ENCODE data around the gene ADAT3.
A peak's percentile ranks its signal among the peaks of the same experiment; 100 is the strongest.

Gene ADAT3

GRCh38 chr19:1917146-1917545, 11.9 kb downstream of the ADAT3 start:
- DNase-seq = no peak

- no peak for DNase-seq
Measured at GRCh38 chr19:1917926-1918325, 12.7 kb downstream of the ADAT3 start.

GRCh38 chr19:1918975-1919374, 13.8 kb downstream of the ADAT3 start:
- no peak for DNase-seq

- no peak for DNase-seq
Measured at GRCh38 chr19:1920644-1921043, 15.4 kb downstream of the ADAT3 start.

GRCh38 chr19:1921326-1921725, 16.1 kb downstream of the ADAT3 start:
- DNase-seq = no peak

GRCh38 chr19:1921825-1922224, 16.6 kb downstream of the ADAT3 start:
- no peak for DNase-seq

- no peak for DNase-seq
Measured at GRCh38 chr19:1922803-1923202, 17.6 kb downstream of the ADAT3 start.

- DNase-seq = peak; percentile 50 to 53
Measured at GRCh38 chr19:1923319-1923718, 18.1 kb downstream of the ADAT3 start.

GRCh38 chr19:1924320-1924961, 19.2 kb downstream of the ADAT3 start:
- no peak for DNase-seq

- DNase-seq = no peak
Measured at GRCh38 chr19:1925544-1925943, 20.3 kb downstream of the ADAT3 start.

- peak; percentile 82 to 83 for DNase-seq
Measured at GRCh38 chr19:1929021-1929742, 24.0 kb downstream of the ADAT3 start.

GRCh38 chr19:1931445-1931844, 26.2 kb downstream of the ADAT3 start:
- DNase-seq = no peak

- DNase-seq = no peak
Measured at GRCh38 chr19:1932395-1932794, 27.2 kb downstream of the ADAT3 start.

GRCh38 chr19:1933244-1933643, 28.0 kb downstream of the ADAT3 start:
- peak in 1 of 2 donors; percentile 46 for DNase-seq

GRCh38 chr19:1933942-1934341, 28.7 kb downstream of the ADAT3 start:
- no peak for DNase-seq

GRCh38 chr19:1935484-1936208, 30.4 kb downstream of the ADAT3 start:
- peak; percentile 29 to 56 for DNase-seq

GRCh38 chr19:1936430-1936829, 31.2 kb downstream of the ADAT3 start:
- DNase-seq = no peak

GRCh38 chr19:1936916-1937610, 31.9 kb downstream of the ADAT3 start:
- no peak for DNase-seq

GRCh38 chr19:1938071-1938470, 32.9 kb downstream of the ADAT3 start:
- no peak for DNase-seq

- no peak for DNase-seq
Measured at GRCh38 chr19:1941146-1942077, 36.2 kb downstream of the ADAT3 start, which contains the start of gene CSNK1G2. TSS of gene CSNK1G2 (plus strand) at chr19:1941172. CDS start at chr19:1969773, 28,601 bp downstream.

- peak; percentile 87 to 88 for DNase-seq
Measured at GRCh38 chr19:1942078-1942933, 37.1 kb downstream of the ADAT3 start.
